NCI-H187 (cell line): ENCODE data around the gene CLK4.

Source experiments
- DNase-seq, 2 experiments: peaks; one replicate each; lab custom pipeline; 2025; lab: John Stamatoyannopoulos, UW

The CLK4 gene

GRCh38 chr5:178626484-178627258 is at the start of gene CLK4:
CLK4 (minus strand) TSS chr5:178627050; CDS start chr5:178623416, 3,634 bp downstream.
- DNase-seq = peak; percentile 78 to 80

GRCh38 chr5:178675922-178676321 is 49.1 kb upstream of the CLK4 start:
- no peak for DNase-seq

DNA sequence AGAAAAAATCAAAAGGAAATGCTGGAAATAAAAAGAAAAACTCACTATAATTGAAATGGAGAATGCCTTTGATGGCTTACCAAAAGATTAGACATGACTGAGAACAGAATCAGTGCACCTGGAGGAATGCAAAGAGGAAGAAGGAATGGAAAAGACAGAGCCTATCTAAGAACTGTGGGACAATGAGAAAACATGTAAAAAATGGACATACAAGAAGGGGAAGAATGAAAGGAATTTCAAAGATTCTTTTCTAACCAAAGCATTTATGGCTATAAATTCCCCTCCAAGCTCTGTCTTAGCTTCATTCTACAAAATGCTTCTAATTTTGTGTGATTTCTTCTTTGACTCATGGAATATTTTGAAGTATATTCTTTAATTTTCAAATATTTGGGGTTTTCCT is 47.5 kb upstream of the CLK4 start:
- DNase-seq = no peak

DNA sequence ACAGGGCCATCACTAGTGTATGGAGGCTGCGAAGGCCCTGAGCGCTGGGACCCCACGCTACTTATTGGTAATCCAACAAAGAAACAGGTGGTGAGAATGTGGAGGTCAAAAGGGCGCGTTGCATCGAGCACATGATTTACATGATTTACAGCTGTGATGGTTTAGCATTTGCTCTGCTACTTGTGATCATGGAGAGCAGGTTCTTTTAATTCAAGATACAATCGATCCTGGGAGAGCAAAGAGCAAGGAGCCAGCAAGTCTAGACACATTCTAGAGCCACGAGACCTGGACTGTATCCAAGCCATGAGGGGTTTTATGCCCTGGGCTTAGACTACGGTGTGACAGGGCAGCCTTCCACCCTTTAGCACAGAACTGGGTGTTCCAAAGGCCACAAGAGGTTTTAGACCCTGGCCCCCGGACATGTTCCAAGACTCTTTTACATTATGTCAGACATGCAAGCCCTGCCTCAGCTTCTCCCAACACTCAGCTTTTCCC is 47.0 kb upstream of the CLK4 start:
- no peak for DNase-seq

- DNase-seq = no peak
These were observed 45.8 kb upstream of the CLK4 start for GRCh38 chr5:178672630-178673029.

DNA sequence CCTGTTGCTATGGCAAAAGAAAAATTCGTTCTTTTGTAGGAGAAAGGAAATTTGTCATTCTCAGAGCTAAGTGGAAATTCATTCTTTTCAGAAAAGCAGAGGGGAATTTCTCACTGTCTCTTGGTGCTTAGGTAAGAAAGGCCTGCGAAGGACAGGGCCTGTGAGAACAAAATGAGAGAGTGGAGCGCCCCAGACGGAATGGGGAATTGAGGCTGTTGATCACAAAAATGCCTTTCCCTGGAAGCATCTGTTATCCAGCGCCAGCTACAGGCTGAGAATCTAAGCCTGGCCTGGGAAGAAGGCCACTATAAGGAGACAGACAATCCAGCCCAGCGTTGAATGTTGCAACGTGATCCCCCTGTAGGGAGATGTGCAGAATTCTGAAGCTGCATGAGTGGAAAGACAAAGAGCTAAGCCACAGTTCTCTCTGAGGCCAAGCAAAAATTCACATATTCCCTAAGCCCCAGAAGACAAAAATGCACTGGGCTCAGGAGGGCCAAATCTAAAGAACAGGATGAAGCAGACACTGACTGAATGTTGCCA is 44.8 kb upstream of the CLK4 start:
- no peak for DNase-seq

DNA sequence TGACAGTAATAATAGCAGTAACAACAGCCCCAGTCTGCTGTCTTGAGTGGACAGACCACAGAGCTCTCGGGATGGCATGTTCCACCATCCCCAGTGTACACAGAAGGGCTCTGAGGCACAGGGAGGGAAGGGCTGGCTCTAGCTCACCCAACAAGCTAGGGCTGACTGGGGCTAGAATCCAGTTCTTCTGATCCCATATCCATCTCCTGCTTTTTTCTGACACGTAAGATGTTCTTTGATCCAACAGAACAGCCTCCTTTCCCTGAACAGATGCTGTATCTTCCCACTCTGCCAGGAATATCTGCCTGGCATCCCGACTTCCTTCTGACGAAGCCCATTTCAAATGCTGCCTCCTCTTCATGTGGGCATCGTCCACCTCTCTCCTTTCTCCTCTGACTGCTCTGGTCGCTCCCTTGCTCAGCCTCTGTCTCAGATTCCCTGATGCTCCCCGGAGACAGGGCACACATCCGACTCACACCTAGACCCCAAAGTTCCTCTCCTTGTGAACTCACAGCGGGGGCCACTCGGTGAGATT is 43.6 kb upstream of the CLK4 start:
- DNase-seq = no peak

DNA sequence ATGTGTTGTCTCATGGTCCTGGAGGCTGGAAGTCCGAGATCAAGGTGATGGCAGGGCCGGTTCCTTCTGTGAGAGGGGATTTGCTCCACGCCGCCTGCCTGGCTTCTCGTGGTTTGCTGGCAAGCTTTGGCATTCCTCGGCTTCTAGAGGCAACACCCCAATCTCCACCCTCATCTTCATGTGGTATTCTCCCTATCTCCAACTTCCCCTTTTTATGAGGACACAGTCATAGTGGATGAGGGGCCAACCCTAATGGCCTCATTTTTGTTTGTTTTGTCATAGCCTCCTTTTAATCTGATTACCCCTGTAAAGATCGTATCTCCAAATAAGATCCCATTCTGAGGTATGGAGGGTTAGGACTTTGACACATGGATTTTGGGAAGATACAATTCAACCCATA is 41.7 kb upstream of the CLK4 start:
- DNase-seq = no peak

DNA sequence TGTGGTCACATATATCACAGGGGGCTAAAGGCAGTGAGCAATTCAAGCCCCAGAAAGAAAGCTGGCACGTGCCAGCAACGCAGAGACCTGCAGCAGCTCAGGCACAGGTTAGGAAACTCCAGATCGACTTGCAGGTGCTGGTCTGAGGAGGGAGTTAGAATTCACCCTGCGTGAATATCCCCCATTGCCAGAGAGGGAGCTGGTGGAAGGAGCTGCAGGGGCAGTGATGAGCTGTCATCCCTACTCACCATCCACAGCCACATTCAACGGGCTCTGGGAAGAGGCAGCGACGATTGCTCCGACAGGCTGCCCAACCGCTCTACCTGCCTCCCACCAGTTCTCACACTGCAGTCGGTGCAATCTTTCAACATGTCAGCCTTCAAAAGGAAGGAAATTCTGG is 40.8 kb upstream of the CLK4 start:
- DNase-seq = no peak

DNA sequence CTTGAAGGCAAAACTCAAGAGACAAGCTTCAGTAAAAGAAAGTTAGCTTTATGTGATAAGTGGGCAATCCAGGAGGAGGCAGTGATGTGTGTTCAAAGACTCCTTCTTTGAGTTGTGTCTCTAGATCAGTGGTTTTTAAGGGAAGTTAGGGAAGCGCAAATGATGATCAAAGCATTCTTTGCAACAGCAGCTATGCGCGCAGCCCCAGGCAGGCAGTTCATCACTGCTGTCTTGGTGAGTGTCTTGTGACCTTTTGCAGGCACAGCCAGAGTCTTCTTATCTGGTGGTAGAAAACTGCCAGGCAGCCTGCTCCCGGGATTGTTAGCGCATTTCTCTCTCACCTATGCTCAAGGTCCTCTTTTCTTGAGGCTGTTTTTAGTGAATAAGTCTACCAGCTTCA is 40.3 kb upstream of the CLK4 start:
- no peak for DNase-seq

GRCh38 chr5:178664141-178664540 is 37.3 kb upstream of the CLK4 start:
- no peak for DNase-seq

DNA sequence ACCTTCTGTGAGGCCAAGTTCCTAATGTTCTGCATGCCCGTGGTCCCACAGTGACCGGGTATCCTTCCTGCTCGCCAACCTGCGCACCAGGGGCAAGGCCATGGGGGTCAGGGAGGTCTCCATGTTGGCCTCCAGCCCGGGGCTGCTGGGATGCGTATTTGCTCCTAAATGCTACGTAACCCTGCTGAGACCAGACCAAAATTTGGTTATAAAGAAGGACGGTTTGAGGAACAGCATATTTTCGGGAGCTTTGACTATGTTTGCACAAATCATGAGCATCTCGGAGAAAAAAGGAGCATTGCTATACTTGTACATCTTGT is 35.7 kb upstream of the CLK4 start:
- DNase-seq = no peak

DNA sequence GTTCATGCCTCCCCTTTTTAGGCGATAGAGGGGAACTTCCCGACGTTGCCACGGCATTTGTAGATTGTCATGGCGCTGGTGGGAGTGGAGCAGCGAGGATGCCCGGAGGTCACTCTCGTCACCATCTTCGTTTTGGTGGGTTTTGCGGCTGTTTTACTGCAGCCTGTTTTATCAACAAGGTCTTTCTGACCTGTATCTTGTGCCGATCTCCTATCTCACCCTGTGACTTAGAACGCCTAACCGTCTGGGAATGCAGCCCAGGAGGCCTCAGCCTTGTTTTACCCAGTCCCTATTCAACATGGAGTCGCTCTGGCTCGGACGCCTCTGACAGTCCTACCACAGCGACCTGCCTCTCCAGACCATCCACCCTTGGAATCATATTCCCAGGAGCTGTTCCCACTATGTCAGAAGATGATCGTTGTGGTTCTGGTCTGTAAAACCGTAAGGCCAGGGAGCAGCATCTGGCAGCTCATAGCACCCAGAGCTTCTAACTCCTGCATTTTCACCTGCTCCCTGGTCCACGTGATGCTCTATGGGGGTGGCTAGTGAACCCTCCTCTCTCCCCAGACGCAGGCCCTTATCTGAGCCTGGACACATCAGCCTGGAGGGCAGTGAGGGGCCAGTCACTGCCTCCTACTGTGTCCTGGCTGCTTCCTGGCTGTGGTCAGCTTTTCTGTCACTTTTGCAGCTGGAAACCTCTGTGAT is 35.1 kb upstream of the CLK4 start:
- DNase-seq = no peak

GRCh38 chr5:178651046-178651810 is 24.4 kb upstream of the CLK4 start:
- DNase-seq = no peak

- DNase-seq = no peak
These were observed 23.4 kb upstream of the CLK4 start for GRCh38 chr5:178650214-178650613.

GRCh38 chr5:178649580-178649979 is 22.7 kb upstream of the CLK4 start:
- DNase-seq = no peak

- DNase-seq = no peak
These were observed 18.1 kb upstream of the CLK4 start for GRCh38 chr5:178644826-178645545.

DNA sequence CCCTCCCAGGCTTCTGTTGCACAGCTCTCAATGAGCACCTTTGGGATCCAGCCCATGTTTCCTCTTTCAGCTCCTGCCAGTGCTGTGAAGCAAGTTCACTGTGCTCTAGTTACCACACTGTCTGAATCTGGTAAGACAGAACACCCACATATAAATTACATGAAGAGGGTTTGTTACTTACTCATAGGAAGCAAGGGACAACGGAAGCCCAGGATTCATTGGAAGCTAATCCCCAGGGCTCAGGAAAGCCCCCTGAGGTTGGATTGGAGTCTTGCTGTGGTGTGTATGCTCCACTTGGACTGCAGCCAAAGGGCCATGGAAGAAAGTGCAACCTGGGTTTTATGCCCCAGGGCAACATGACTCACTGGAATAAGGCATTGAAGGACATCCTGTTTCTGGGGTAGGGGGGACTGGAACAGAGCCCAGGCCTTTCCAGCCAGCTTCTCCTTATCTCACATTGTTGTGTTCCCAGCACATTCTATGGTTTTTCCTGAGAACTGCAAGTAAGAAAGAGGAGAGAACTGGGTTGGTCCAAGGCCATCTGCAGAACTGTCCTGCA is 15.6 kb upstream of the CLK4 start:
- DNase-seq = no peak

GRCh38 chr5:178641711-178642110 is 14.9 kb upstream of the CLK4 start:
- DNase-seq = no peak

DNA sequence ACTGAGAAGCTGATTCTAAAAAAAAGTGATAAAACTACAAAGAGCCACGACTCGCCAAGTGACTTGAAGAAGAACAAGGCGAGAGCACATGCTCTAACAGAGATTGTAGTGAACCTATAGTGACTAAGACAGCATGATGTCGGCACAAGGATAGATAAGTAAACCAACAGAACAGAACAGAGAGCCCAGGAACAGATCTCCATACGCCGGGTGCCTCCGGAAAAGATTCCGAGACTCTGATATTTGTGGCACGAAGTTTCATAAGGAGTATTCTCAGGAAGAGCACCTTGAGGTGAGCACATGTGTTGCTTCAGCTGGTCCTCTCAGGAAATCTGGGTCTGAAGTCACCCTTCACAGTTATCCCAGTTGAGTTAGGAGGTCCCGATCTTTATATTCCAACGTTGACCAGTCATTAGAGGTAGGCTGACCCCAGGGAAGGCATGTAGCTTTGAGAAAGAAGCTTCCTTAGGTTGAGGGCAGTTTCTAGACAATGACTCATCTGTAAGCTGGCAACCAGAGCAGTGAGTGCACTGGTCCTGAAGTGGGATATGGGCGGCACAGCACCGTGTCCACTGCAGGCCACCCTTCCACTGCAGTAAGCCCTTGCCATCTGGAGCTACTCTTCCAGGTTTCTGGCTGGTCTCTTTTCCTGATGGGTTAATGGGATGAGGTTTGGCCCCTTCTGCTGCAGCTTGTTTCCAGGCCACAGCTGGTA is 13.6 kb upstream of the CLK4 start:
- DNase-seq = no peak
